HFFc6 (cell line): Measurements from ENCODE around the gene DHFR. TPM values are rescaled to one million over a fixed set of nuclear protein-coding genes. Genes with fewer than 3 reads are reported as not detected.

Experiments used
- DNase-seq: peaks from one replicate; pipeline ENCODE4 v3.0.0-alpha.2; 2018
- H3K27ac Mint-ChIP-seq: 2 replicates; pipeline ENCODE4 v1.8.0; 2020; ENCODE audit warnings: mild to moderate bottlenecking, mixed read lengths
- H3K27me3 Mint-ChIP-seq: 2 replicates; pipeline ENCODE4 v1.8.0; 2021; ENCODE audit warnings: mild to moderate bottlenecking, moderate library complexity, mixed read lengths; ENCODE audit not compliant: insufficient read depth
- H3K36me3 Mint-ChIP-seq: 2 replicates; pipeline ENCODE4 v1.8.0; 2021; ENCODE audit warnings: low read depth, mixed read lengths
- H3K4me1 Mint-ChIP-seq: 2 replicates; pipeline ENCODE4 v1.8.0; 2020; ENCODE audit warnings: low read depth, mixed read lengths
- H3K4me3 Mint-ChIP-seq: 2 replicates; pipeline ENCODE4 v1.8.0; 2020; ENCODE audit warnings: mild to moderate bottlenecking, moderate library complexity, mixed read lengths
- H3K9me3 Mint-ChIP-seq: 2 replicates; pipeline ENCODE4 v1.8.0; 2020; ENCODE audit warnings: mild to moderate bottlenecking, mixed read lengths
- total RNA-seq, 6 experiments: library from RNA; stranded (reverse); fragmentation: NEBNext Ultra II Directional; extraction: Animal tissue kit (Norgen Biotek cat#: 25700); gene quantifications; 2 replicates in 1 of 6; 3 replicates in 5 of 6; pipeline ENCODE4 v1.2.3, GENCODE V29; 2021
- TF ChIP-seq, protein P1 (sequence below): fragments of 200-600 bp; sonication (generic); IDR thresholded peaks from 2 replicates; pipeline ENCODE4 v1.5.0; 2021; ENCODE audit warnings: antibody characterized with exemption, mild to moderate bottlenecking

DHFR gene
- total RNA-seq, 6 experiments from 2014 or later = 22.8 to 45.3 (median 38.6) TPM

DNA sequence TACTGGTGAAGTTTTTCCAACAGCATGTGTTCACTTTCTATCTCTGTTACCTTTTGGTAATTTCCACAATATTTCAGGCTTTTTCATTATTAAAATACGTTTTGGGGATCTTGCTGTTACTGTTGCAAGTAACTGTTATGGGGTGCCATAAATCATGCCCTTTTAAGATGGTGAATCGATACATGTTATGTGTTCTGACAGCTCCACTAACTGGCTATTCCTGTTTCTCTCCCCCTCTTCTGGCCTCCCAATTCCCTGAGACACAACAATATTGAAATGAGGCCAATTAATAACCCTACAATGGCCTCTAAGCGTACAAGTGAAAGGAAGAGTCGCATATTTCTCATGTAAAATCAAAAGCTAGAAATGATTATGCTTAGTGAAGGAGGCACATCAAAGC is 13.4 kb downstream of the DHFR start:
- TF ChIP-seq, protein P1, sequence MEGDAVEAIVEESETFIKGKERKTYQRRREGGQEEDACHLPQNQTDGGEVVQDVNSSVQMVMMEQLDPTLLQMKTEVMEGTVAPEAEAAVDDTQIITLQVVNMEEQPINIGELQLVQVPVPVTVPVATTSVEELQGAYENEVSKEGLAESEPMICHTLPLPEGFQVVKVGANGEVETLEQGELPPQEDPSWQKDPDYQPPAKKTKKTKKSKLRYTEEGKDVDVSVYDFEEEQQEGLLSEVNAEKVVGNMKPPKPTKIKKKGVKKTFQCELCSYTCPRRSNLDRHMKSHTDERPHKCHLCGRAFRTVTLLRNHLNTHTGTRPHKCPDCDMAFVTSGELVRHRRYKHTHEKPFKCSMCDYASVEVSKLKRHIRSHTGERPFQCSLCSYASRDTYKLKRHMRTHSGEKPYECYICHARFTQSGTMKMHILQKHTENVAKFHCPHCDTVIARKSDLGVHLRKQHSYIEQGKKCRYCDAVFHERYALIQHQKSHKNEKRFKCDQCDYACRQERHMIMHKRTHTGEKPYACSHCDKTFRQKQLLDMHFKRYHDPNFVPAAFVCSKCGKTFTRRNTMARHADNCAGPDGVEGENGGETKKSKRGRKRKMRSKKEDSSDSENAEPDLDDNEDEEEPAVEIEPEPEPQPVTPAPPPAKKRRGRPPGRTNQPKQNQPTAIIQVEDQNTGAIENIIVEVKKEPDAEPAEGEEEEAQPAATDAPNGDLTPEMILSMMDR = no peak
- Mint-ChIP-seq H3K27me3 (no peaks in the 10 kb centered on the region; the same call in 1 of the 2 replicates), H3K4me1 (no peaks in the 10 kb centered on the region), H3K9me3 (no peaks in the 10 kb centered on the region), H3K27ac (no peak overlapping the region), H3K4me3 (no peak overlapping the region), H3K36me3 (peaks cover 28% of the 10 kb centered on the region)
- DNase-seq = no peak

DNA sequence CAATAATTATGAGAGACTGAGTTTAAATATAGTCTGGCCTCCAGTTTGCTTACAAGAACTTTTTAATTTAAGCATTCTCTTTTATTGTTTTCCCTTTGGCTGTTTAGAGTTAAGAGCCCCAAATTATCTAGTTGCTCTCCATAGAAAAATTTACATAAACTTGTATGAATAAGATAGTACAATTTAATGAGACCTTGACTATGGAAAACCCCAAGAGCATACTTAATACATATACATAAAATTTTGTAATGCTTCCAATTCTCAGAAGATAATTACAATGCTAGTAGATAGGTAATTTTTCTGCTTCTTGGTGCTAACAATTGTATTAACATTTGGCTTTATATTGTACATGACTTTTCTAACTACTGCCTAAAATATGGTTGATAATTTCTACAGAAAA is 20.6 kb downstream of the DHFR start:
- Mint-ChIP-seq H3K27ac (no peak overlapping the region), H3K4me1 (no peaks in the 10 kb centered on the region), H3K27me3 (no peaks in the 10 kb centered on the region), H3K9me3 (no peaks in the 10 kb centered on the region), H3K4me3 (no peak overlapping the region), H3K36me3 (peaks cover 16% of the 10 kb centered on the region; the same call in 1 of the 2 replicates)
- DNase-seq = no peak
- TF ChIP-seq, protein P1 = no peak

DNA sequence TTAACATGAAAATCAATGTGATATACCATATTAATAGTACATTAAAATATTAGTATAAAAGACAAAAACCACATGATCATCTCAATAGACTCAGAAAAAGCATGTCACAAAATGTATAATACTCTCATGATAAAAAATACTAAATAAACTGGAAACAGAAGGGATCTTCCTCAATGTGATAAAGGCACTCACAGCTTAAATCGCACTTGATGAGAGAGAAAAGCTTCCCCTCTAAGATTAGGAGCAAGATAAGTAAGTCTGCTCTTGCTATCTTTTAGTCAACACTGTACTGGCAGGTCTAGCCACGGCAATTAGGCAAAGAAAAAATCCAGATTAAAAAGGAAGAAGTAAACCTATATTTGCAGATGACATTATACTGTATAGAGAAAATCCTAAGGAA is 22.1 kb downstream of the DHFR start:
- no peak overlapping the region for H3K4me3 Mint-ChIP-seq
- TF ChIP-seq, protein P1 = no peak
- H3K27ac Mint-ChIP-seq = no peak overlapping the region
- H3K36me3 Mint-ChIP-seq = peaks cover 16% of the 10 kb centered on the region; the same call in 1 of the 2 replicates
- no peaks in the 10 kb centered on the region for H3K4me1 Mint-ChIP-seq
- DNase-seq = no peak
- H3K27me3 Mint-ChIP-seq = no peaks in the 10 kb centered on the region
- H3K9me3 Mint-ChIP-seq = no peaks in the 10 kb centered on the region

- Mint-ChIP-seq H3K9me3 (no peaks in the 10 kb centered on the region), H3K27ac (no peak overlapping the region), H3K4me1 (no peaks in the 10 kb centered on the region), H3K27me3 (no peaks in the 10 kb centered on the region), H3K36me3 (peaks cover 16% of the 10 kb centered on the region; the same call in 1 of the 2 replicates), H3K4me3 (no peak overlapping the region)
- DNase-seq = no peak
- TF ChIP-seq, protein P1 = no peak
These were observed 23.2 kb downstream of the DHFR start for GRCh38 chr5:80631278-80632259.

DNA sequence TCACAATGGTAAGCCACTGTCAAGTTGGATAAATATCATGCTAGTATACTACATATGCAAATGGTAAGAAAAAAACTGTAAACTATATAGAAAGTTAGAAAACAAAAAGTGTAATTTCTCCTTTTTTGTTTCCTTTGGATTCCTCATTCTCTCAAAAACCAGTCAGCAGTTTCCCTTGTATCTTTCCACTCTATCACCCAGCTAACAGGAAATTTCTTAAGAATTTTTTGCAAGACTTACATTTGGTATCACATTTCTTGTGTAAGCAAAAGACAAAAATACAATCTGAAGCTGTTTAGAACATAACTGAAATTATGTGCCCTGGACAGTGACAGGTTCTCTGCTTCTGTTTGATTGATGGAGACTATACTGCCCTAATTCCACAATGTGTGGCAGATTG is 25.5 kb downstream of the DHFR start:
- DNase-seq = no peak
- H3K27me3 Mint-ChIP-seq = no peaks in the 10 kb centered on the region
- H3K4me1 Mint-ChIP-seq = no peaks in the 10 kb centered on the region
- peaks cover 16% of the 10 kb centered on the region; the same call in 1 of the 2 replicates for H3K36me3 Mint-ChIP-seq
- no peak overlapping the region for H3K4me3 Mint-ChIP-seq
- H3K27ac Mint-ChIP-seq = no peak overlapping the region
- H3K9me3 Mint-ChIP-seq = no peaks in the 10 kb centered on the region
- TF ChIP-seq, protein P1 = no peak
